ENCODE data around the gene PLD5. TPM values are rescaled to one million over a fixed set of nuclear protein-coding genes. Genes with fewer than 3 reads are reported as not detected.

PLD5 gene
- total RNA-seq, 1 donor from 2014 or later: 0.96 TPM

DNA sequence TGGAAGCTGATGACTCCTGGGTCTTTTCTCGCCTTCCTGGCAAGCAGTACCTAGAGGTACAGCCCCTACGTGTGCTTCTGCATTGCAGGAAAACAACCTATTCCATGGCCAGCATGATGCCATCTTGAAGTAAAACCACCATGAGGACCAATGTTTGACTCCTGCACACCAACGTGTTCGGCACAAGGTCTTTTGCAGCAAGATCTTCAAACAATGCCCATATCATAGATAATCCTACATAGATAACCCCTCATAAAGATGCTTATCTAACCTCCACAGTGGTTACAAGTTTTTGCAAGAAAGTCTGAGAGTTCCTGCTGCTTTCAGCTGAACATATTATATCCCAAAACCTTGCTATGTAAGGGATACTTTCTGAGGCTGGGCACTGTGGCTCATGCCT is 384.5 kb downstream of the PLD5 start:
- H3K4me1 Mint-ChIP-seq (ENCODE audit: low read depth, unreplicated experiment): no peaks in the 10 kb centered on the region
- no peaks in the 10 kb centered on the region for H3K36me3 Mint-ChIP-seq (ENCODE audit: unreplicated experiment)
- no peaks in the 10 kb centered on the region for H3K27me3 Mint-ChIP-seq (ENCODE audit: unreplicated experiment)
- DNase-seq: no peak
- peaks cover 4% of the 10 kb centered on the region for H3K9me3 Mint-ChIP-seq (ENCODE audit: unreplicated experiment)
- TF ChIP-seq, protein P1, sequence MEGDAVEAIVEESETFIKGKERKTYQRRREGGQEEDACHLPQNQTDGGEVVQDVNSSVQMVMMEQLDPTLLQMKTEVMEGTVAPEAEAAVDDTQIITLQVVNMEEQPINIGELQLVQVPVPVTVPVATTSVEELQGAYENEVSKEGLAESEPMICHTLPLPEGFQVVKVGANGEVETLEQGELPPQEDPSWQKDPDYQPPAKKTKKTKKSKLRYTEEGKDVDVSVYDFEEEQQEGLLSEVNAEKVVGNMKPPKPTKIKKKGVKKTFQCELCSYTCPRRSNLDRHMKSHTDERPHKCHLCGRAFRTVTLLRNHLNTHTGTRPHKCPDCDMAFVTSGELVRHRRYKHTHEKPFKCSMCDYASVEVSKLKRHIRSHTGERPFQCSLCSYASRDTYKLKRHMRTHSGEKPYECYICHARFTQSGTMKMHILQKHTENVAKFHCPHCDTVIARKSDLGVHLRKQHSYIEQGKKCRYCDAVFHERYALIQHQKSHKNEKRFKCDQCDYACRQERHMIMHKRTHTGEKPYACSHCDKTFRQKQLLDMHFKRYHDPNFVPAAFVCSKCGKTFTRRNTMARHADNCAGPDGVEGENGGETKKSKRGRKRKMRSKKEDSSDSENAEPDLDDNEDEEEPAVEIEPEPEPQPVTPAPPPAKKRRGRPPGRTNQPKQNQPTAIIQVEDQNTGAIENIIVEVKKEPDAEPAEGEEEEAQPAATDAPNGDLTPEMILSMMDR (IDR thresholded peaks at IDR 0.05; ENCODE audit: partially characterized antibody, unreplicated experiment): no peak
- no peak overlapping the region for H3K4me3 Mint-ChIP-seq (ENCODE audit: unreplicated experiment)
- no peak overlapping the region for H3K27ac Mint-ChIP-seq (ENCODE audit: unreplicated experiment)

DNA sequence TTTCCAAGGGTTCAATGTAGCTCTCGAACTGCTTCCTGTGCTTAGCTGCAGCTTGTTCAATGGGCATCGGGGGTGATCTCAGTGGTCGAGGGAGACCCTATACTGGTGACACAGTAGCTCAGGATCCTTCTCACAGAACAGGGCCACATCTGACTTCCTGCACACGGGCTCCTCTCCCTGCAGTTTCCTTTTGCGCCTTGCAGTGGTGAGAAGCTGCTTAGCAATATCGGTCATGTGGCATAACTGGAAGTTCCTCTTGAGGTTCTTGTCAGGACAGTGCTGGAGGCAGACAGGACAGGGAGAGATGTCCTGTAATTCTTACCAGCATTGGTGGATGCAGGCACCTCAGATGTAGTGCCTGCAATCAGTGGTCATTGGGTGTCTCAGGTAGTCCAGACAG is 385.1 kb downstream of the PLD5 start:
- H3K9me3 Mint-ChIP-seq (ENCODE audit: unreplicated experiment): peaks cover 4% of the 10 kb centered on the region

DNA sequence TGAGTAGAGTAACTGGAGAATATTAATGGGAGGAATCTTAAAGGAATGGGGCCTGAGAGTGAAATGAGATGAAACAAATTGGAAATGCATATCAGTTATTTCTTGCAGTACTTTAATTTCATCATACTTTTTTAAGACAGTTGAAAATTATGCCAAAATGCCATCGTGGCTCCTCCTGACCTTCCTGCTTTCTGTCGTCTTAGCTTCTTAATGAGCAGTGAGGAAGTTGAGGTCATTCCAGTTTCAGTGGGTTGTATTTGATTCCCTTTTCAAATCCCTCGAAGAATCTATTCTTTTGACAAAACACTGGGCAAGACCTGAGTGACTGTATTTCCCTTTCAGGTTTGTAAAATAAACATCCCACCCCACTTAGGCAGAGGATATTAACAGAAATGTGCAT is 390.7 kb downstream of the PLD5 start:
- H3K9me3 Mint-ChIP-seq (ENCODE audit: unreplicated experiment): no peaks in the 10 kb centered on the region
- no peak overlapping the region for H3K27ac Mint-ChIP-seq (ENCODE audit: unreplicated experiment)
- H3K4me3 Mint-ChIP-seq (ENCODE audit: unreplicated experiment): no peak overlapping the region

More for the DNA sequence above, 385.1 kb downstream of the PLD5 start:
- TF ChIP-seq, protein P1 (IDR thresholded peaks at IDR 0.05; ENCODE audit: partially characterized antibody, unreplicated experiment): no peak
- Mint-ChIP-seq H3K27ac (ENCODE audit: unreplicated experiment) (no peak overlapping the region), H3K36me3 (ENCODE audit: unreplicated experiment) (no peaks in the 10 kb centered on the region), H3K4me1 (ENCODE audit: low read depth, unreplicated experiment) (no peaks in the 10 kb centered on the region), H3K4me3 (ENCODE audit: unreplicated experiment) (no peak overlapping the region), H3K27me3 (ENCODE audit: unreplicated experiment) (no peaks in the 10 kb centered on the region)
- no peak for DNase-seq

DNA sequence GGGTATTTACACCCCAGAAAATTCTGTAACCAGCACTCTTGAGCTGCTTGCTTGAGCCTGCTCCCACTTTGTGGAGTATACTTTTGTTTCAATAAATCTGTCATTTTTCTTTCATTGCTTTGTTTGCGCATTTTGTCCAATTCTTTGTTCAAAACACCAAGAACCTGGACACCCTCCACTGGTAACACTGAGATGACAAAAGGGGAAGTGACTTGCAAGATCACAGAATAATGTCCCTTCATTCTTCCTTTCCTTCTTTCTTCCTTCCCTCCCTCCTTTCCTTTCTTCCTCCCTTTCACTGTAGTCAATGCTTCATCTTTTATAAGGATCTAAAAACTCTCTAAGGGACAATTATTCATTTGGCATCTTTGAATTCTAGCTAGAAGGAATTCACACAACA is 391.1 kb downstream of the PLD5 start:
- no peaks in the 10 kb centered on the region for H3K36me3 Mint-ChIP-seq (ENCODE audit: unreplicated experiment)
- no peak overlapping the region for H3K27ac Mint-ChIP-seq (ENCODE audit: unreplicated experiment)
- no peaks in the 10 kb centered on the region for H3K9me3 Mint-ChIP-seq (ENCODE audit: unreplicated experiment)
- no peaks in the 10 kb centered on the region for H3K27me3 Mint-ChIP-seq (ENCODE audit: unreplicated experiment)
- no peak for DNase-seq
- no peaks in the 10 kb centered on the region for H3K4me1 Mint-ChIP-seq (ENCODE audit: low read depth, unreplicated experiment)
- no peak overlapping the region for H3K4me3 Mint-ChIP-seq (ENCODE audit: unreplicated experiment)
- TF ChIP-seq, protein P1 (IDR thresholded peaks at IDR 0.05; ENCODE audit: partially characterized antibody, unreplicated experiment): no peak

More for the DNA sequence above, 390.7 kb downstream of the PLD5 start:
- no peaks in the 10 kb centered on the region for H3K4me1 Mint-ChIP-seq (ENCODE audit: low read depth, unreplicated experiment)
- TF ChIP-seq, protein P1 (IDR thresholded peaks at IDR 0.05; ENCODE audit: partially characterized antibody, unreplicated experiment): no peak
- no peaks in the 10 kb centered on the region for H3K27me3 Mint-ChIP-seq (ENCODE audit: unreplicated experiment)
- H3K36me3 Mint-ChIP-seq (ENCODE audit: unreplicated experiment): no peaks in the 10 kb centered on the region
- no peak for DNase-seq

DNA sequence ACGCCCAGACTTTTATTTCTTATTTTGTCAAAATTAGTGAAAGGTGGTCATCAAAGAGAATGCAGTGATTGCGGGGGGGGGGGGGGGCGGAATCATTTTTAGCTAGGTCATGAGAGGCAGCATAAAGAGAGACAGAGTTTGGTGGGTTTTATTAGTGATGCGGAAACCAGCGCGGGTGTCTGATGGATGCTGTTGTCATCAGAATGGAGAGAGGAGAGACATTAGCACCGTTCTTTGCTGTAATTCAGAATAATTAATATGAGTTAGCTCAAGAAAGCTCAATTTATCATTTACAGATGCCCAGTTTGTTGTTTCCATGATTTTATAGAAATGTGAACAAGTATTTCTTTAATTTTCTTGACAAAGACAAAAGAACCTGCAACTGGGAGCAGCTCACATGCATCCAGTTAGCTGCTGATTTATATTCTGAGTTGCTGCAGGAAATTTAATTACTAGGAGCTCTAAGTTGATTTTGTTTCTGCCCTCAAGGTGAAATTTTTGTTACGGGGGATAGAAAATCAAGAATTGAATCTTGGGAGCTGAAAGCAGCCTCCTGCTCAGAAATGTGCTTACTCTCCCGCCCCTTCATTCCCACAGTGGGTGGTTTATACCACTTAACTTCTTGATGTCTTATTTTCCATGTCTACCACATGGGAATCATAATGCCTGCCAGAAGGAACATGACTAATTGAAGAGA is 392.2 kb downstream of the PLD5 start:
- H3K27ac Mint-ChIP-seq (ENCODE audit: unreplicated experiment): no peak overlapping the region

More for the DNA sequence above, 392.2 kb downstream of the PLD5 start:
- TF ChIP-seq, protein P1 (IDR thresholded peaks at IDR 0.05; ENCODE audit: partially characterized antibody, unreplicated experiment): no peak
- Mint-ChIP-seq H3K4me1 (ENCODE audit: low read depth, unreplicated experiment) (no peaks in the 10 kb centered on the region), H3K4me3 (ENCODE audit: unreplicated experiment) (no peak overlapping the region), H3K9me3 (ENCODE audit: unreplicated experiment) (no peaks in the 10 kb centered on the region), H3K27me3 (ENCODE audit: unreplicated experiment) (no peaks in the 10 kb centered on the region), H3K36me3 (ENCODE audit: unreplicated experiment) (no peaks in the 10 kb centered on the region)
- DNase-seq: no peak

Data from glutamatergic neuron (in vitro differentiated cells).